Measurements from ENCODE around the gene SMAD3.

Gene SMAD3

DNA sequence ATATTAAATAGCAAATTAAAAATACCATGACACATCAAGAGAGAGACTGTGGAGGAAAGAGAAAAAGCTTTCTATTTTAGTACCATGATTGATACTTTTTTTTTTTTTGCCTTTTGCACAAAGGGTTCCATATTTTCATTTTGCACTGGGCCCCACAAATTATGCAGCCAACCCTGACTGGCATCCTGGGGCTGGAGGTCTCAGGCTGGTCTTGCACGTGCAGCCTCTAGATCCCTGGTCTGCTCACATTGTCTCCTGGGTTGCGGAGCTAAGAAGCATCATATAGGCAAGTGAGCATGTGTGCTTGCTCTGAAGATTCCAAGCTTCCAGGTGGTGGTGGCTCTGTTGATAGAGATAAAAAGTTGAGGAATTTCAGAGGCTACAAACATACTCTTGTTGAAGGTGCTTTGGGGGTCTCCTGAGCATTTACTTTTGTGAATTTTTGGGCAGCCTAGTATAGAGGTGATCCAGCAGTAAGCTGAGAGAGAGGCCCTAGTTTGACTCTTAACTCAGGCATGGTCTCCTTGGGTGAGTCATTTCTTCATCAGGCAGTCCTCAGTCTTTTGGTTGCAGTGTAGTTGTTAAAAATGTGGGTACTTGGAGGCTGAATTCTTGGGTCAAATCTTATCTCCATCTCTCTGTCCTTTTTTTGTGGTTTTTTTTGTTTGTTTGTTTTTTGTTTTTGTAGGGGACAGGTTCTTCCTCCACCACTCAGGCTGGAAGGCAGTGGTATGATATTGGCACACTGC is 31.3 kb downstream of the SMAD3 start:
- no peak for DNase-seq (ENCODE audit: low read depth in 2 of 2)

- no peak for DNase-seq (ENCODE audit: low read depth in 2 of 2)
These were observed 32.0 kb downstream of the SMAD3 start for GRCh38 chr15:67097424-67097823.

- no peak for DNase-seq (ENCODE audit: low read depth in 2 of 2)
These were observed 32.7 kb downstream of the SMAD3 start for GRCh38 chr15:67097930-67098740.

GRCh38 chr15:67098768-67099282 is 33.4 kb downstream of the SMAD3 start:
- no peak for DNase-seq (ENCODE audit: low read depth in 2 of 2)

DNA sequence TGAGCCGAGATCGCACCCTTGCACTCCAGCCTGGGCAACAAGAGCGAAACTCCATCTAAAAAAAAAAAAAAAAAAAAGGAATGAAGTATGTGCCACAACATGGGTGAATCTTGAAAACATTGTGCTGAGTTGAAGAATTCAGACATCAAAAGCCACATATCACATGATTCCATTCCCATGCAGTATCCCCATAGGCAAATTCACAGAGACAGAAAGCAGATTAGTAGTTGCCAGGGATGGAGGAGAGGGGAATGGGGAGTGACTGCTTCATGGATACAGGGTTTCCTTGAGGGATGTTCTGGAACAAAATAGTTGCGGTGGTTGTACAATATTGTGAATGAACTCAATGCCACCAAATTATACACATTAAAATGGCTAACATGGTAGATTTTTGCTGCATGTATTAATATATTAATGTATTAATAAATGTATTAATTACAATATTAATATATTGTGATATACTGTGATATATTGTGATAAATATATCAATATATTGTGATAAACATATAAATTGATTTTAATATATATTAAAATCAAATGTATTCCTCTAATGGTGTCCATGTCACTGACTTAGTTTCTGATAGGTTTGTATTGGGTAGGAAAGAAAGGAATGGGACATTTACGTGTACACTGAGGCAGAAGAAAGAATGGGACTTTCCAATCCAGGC is 34.9 kb downstream of the SMAD3 start:
- DNase-seq (ENCODE audit: low read depth in 2 of 2) = no peak

- no peak for DNase-seq (ENCODE audit: low read depth in 2 of 2)
These were observed 35.6 kb downstream of the SMAD3 start for GRCh38 chr15:67100801-67101581.

DNA sequence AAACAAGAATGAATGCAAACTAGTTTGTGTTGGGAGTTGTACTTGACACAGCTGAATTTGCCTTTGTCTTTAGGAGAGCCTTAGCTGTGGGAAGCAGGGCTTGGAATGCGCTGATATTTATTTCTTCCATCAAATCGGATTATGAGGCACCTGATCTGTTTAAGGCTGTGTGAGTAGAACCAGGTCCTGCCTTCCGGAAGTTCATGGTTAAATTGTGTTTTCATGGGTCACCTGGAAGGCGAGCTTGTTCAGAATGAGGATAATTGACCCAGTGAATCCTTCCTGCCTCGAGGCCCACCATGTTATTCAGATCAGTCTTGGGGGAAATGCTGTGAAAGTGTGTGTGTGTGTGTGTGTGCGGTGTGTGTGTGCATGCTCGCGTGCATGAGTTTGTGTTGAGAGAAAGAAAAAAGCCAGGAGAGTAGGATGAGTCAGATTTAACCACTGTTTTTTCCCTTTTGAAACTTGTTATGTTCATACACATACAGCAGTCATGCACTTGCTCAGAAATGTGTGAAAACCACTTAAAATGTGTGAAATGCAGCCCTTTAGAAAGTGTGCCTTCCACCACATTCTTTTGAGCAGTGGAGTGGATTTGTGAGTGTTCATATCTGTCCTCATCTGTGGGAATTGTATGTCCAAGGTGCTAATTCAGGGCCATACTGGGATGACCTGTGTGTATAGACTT is 36.7 kb downstream of the SMAD3 start:
- peak in 1 of 2 donors; percentile 33 for DNase-seq (ENCODE audit: low read depth in 2 of 2)

DNA sequence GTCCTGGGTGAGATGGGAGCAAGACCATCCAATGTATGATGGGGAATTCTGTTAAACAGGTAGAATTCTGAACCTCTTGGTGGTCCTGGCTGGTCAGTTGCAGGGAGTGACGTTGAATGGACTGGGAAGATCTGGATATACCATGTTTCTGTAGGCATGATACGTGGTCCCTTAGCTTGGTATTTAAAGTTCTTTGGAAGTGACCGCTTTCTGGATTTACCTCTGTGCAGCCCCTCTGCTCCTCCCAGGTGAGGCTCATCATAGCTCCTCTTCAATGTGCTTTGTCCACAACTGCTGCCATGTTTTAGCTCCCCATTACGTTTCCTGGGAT is 37.2 kb downstream of the SMAD3 start:
- no peak for DNase-seq (ENCODE audit: low read depth in 2 of 2)

DNA sequence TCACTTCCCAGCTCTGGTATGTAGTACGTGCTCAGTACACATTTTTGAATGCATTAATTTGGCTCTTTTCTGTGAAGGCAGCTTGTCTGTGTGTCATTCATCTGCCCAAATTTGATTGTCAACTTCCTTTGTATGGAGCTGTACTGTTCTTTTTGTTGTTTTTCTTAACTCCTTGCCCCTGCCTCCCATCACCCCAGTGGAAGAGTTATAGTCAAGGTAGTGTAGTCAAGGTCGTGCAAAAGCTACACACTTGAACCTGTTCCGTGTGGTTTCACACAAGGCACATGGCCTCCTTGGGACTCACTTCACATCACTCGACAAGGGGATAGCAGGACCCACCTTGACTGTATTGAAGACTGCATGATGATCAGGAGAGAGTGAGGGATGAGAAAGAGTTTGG is 37.6 kb downstream of the SMAD3 start:
- no peak for DNase-seq (ENCODE audit: low read depth in 2 of 2)

GRCh38 chr15:67103432-67103831 is 38.0 kb downstream of the SMAD3 start:
- no peak for DNase-seq (ENCODE audit: low read depth in 2 of 2)

DNA sequence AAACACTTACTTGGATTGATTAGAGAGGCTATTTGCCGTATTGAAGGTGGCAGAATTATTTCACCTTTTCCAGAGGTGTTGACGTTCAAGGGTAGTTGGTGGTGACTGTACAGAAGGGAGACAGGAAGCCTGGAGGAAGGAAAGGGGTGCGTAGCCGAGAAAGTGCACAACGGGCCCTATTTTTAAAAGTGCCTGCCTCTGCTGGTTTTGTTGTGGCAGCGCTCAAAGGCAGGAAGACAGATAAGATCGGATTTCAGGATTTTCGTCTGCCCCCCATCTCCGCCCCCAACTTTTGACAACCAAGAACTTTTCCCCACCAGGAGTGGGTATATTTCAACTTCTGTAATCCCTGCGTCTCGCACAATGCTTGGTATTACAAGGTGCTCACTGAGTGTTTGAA is 38.5 kb downstream of the SMAD3 start:
- no peak for DNase-seq (ENCODE audit: low read depth in 2 of 2)

DNA sequence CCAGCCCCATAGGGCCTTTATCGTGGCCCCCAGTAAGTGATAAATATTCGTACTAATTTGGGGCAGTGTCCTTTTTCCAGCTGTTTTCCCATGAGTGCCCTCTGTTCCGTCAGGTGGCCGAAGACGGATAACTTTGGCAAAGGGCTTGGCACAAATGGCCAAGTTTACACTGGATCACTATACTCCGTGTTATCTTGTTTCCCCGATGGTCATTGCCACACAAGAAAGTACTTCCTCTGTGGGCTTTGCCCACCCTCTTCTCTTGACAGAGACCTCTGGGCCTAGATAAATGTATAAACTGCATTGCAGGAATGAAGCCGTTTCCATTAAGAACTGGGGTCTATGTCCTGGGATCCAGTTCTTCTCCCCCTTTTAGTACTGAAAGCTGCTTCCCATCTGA is 39.1 kb downstream of the SMAD3 start:
- no peak for DNase-seq (ENCODE audit: low read depth in 2 of 2)

GRCh38 chr15:67105065-67105951 is 39.9 kb downstream of the SMAD3 start:
- no peak for DNase-seq (ENCODE audit: low read depth in 2 of 2)

DNA sequence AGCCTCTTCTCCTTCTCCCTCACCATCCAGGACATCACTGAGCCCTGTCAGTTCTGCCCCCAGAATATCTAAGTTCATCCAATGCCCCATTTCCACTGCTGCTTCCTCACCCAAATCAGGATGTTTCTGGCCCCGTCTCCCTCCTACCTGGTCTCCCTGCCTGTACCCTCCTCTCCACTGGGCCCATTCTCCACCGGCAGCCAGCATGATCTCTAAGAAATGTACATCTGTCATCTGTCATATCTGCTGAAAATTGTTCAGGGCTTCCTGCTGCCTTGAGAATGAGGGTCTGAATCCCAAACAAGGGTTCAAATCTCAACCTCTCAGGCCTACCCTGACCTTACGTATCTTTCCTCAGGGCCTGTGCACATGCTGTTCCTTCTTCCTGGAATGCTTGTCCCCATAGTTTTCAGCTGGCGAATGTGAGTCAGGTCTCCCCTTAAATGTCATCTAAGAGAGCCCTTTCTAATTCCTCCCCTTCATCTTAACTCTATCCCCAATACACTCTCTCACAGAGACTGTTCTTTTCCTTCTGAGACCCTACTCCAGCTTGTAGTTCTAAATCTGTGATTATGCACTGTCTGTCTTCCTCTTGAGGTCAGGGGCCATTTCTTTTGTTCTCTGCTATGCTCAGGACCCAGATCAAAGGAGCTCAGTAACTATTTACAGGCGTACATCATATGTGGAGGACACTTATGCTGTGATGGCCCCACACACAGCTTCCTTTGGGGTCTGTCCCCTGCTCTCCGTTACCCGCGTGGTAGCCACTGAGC is 40.8 kb downstream of the SMAD3 start:
- DNase-seq (ENCODE audit: low read depth in 2 of 2) = no peak

- DNase-seq (ENCODE audit: low read depth in 2 of 2) = no peak
These were observed 41.3 kb downstream of the SMAD3 start for GRCh38 chr15:67106764-67107013.

- no peak for DNase-seq (ENCODE audit: low read depth in 2 of 2)
These were observed 41.8 kb downstream of the SMAD3 start for GRCh38 chr15:67107014-67107812.

DNA sequence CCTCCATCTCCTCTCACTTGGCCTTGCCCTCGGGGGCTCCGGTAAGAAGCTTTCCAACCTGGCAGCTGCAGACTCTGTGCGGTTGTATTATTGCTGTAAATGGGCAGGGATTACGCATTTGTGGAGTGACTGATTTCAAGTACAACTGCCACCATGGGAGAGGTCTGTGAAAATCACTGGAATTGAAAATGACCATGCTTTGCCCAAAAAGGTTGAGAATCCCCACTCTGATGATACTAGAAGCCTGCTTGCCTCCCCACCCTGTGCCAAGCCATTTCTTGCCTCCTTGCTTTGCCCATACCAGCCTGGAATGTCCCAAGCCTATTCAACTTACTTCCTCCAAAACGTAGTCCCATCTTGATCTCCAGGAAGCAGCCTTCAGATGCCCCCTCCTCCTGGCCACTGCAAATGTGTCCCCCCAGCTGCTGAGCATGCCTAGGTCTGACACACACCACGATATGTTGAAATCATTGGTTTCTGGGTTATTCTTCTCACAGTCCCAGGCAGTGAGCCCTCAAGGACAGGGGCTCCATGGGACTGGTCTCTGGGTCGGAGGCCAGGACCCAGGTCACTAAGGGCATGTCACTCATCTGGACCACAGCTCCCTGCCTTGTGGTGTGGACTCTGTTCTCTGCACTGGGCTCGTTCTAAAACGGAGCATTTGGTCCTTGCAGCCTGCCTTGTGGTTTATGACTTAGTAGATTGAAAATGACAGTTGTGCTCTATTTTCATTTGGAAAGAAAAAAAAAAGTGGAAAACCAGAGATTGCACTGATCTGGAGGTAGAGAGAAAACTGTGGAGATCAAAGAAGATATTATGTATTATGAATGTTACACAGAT is 42.9 kb downstream of the SMAD3 start:
- no peak for DNase-seq (ENCODE audit: low read depth in 2 of 2)
